Measurements from ENCODE around the gene HPSE2.

- TF ChIP-seq CREB1 (IDR thresholded peaks at IDR 0.05; ENCODE audit: low read depth) = no peak
- TF ChIP-seq RAD21 (IDR thresholded peaks at IDR 0.05; ENCODE audit: low read depth) = no peak
- TF ChIP-seq MAX (IDR thresholded peaks at IDR 0.05) = no peak
- no peak for TF ChIP-seq TAF1 (IDR thresholded peaks at IDR 0.05; ENCODE audit: low read depth)
- no peak for TF ChIP-seq YY1 (IDR thresholded peaks at IDR 0.05; ENCODE audit: low read depth)
- TF ChIP-seq EP300 (IDR thresholded peaks at IDR 0.05; ENCODE audit: borderline replicate concordance) = no peak
- TF ChIP-seq EGR1 (IDR thresholded peaks at IDR 0.05) = no peak
- no peak for TF ChIP-seq TCF12 (IDR thresholded peaks at IDR 0.05; ENCODE audit: low read depth)
- no peak for TF ChIP-seq TEAD4 (IDR thresholded peaks at IDR 0.05)
Observed at GRCh38 chr10:98417973-98418664, 817.5 kb downstream of the HPSE2 start.
